ENCODE measurements around the gene GTF2F1.
"Not testable (repeated sequence)": the region's sequence is repeated elsewhere in the genome, so short reads cannot be mapped to it uniquely, and the experiment has no call there.

The GTF2F1 gene

GRCh38 chr19:6418562-6418932 lies 25.6 kb upstream of the GTF2F1 start:
- no peak for DNase-seq

GRCh38 chr19:6417713-6418561 lies 25.0 kb upstream of the GTF2F1 start:
- DNase-seq, result peak in 35 of 56 donors; percentile 6 to 72 (median 38)

- no peak for DNase-seq
These were observed 23.9 kb upstream of the GTF2F1 start for GRCh38 chr19:6416658-6417405.

GRCh38 chr19:6415591-6416190 lies 22.7 kb upstream of the GTF2F1 start:
- no peak for DNase-seq

GRCh38 chr19:6414793-6415590 lies 22.0 kb upstream of the GTF2F1 start:
- DNase-seq, result no peak

GRCh38 chr19:6413721-6414643 lies 21.0 kb upstream of the GTF2F1 start:
- no peak for DNase-seq

GRCh38 chr19:6413291-6413690 lies 20.3 kb upstream of the GTF2F1 start:
- DNase-seq, result no peak

GRCh38 chr19:6412447-6413091 lies 19.6 kb upstream of the GTF2F1 start:
- peak in 1 of 56 donors; percentile 3 for DNase-seq

GRCh38 chr19:6412061-6412446 lies 19.1 kb upstream of the GTF2F1 start:
- no peak for DNase-seq

GRCh38 chr19:6409346-6409745 lies 16.4 kb upstream of the GTF2F1 start:
- no peak for DNase-seq

GRCh38 chr19:6406401-6406800 lies 13.4 kb upstream of the GTF2F1 start:
- DNase-seq, result no peak

GRCh38 chr19:6402837-6403608 lies 10.1 kb upstream of the GTF2F1 start:
- DNase-seq, result peak in 54 of 56 donors; percentile 3 to 90 (median 70)

- no peak for DNase-seq
These were observed 9.1 kb upstream of the GTF2F1 start for GRCh38 chr19:6402058-6402457.

GRCh38 chr19:6400062-6400944 lies 7.3 kb upstream of the GTF2F1 start:
- DNase-seq, result not testable (repeated sequence)

- DNase-seq, result no peak
These were observed 3.3 kb upstream of the GTF2F1 start for GRCh38 chr19:6396305-6396704.

GRCh38 chr19:6394831-6395230 lies 1.9 kb upstream of the GTF2F1 start:
- DNase-seq, result no peak

GRCh38 chr19:6393983-6394412 lies 1.0 kb upstream of the GTF2F1 start:
- peak in 1 of 56 donors; percentile 59 for DNase-seq
